ENCODE results near the gene HKDC1.

DNA sequence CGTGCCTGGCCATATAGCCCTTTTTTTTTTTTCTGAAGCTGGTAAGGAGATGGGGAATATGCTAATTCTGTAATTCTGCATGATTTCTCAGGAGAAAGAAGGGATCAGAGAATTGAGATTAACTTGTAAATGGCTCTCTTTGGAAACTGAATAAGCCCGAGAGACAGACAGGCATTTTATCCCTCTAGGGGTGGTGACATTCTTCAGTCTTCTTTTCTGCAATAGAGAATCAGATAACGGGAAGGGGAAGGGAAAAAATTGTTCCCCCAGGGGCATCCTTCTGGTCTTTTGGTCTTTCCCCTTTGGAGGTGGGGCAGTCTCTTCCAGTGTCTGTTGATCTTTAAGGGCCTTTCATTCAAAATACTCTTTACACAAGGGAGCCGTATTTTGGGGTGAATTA, 92.4 kb downstream of the HKDC1 start:
- TF ChIP-seq POLR2AphosphoS5 (IDR thresholded peaks at IDR 0.05; ENCODE audit: low read length): no peak
- no peak for TF ChIP-seq CTCF (IDR thresholded peaks at IDR 0.05 in 2 of 3, conservative IDR thresholded peaks at IDR 0.05 in 1 of 3; ENCODE audit: control insufficient read depth in 2 of 3, extremely low read depth in 1 of 3, insufficient read depth in 1 of 3, low read depth in 3 of 3, low read length in 3 of 3)
- TF ChIP-seq CHD2 (IDR thresholded peaks at IDR 0.05; ENCODE audit: borderline replicate concordance, low read depth, low read length): no peak
- TF ChIP-seq CEBPB (IDR thresholded peaks at IDR 0.05; ENCODE audit: borderline replicate concordance in 1 of 2, low read depth in 2 of 2, low read length in 2 of 2): no peak
- TF ChIP-seq MXI1 (IDR thresholded peaks at IDR 0.05; ENCODE audit: low read depth, low read length): no peak
- TF ChIP-seq POLR2A (IDR thresholded peaks at IDR 0.05; ENCODE audit: low read depth, low read length): no peak
- TF ChIP-seq NRF1 (conservative IDR thresholded peaks at IDR 0.05; ENCODE audit: low read depth, low read length): no peak

Data from GM12878 (cell line).